NCI-H2081 (cell line): ENCODE measurements around the gene APOL2.
A peak's percentile ranks its signal among the peaks of the same experiment; 100 is the strongest.
"Not testable (repeated sequence)": the region's sequence is repeated elsewhere in the genome, so short reads cannot be mapped to it uniquely, and the experiment has no call there.

Experiments
- DNase-seq, 2 experiments: peaks; one replicate each; lab custom pipeline; 2025; lab: John Stamatoyannopoulos, UW

The APOL2 gene

GRCh38 chr22:36239150-36239400 is 252 bp downstream of the APOL2 start:
- no peak for DNase-seq

- DNase-seq, result peak in 1 of 2 experiments; percentile 53
Observed at GRCh38 chr22:36238373-36239149, 766 bp downstream of the APOL2 start.

- DNase-seq, result no peak
Observed at GRCh38 chr22:36237462-36238372, 1.6 kb downstream of the APOL2 start.

- DNase-seq, result no peak
Observed at GRCh38 chr22:36236388-36237319, 2.7 kb downstream of the APOL2 start.

- no peak for DNase-seq
Observed at GRCh38 chr22:36235585-36235984, 3.7 kb downstream of the APOL2 start.

- DNase-seq, result no peak
Observed at GRCh38 chr22:36234919-36235318, 4.4 kb downstream of the APOL2 start.

GRCh38 chr22:36234213-36234612 is 5.1 kb downstream of the APOL2 start:
- no peak for DNase-seq

GRCh38 chr22:36233796-36234195 is 5.5 kb downstream of the APOL2 start:
- DNase-seq, result no peak

- no peak for DNase-seq
Observed at GRCh38 chr22:36232715-36233401, 6.5 kb downstream of the APOL2 start.

GRCh38 chr22:36231051-36231450 is 8.3 kb downstream of the APOL2 start:
- DNase-seq, result not testable (repeated sequence)

GRCh38 chr22:36229649-36230048 is 9.7 kb downstream of the APOL2 start:
- not testable (repeated sequence) for DNase-seq

GRCh38 chr22:36228944-36229343 is 10.4 kb downstream of the APOL2 start:
- DNase-seq, result no peak

GRCh38 chr22:36228369-36228768 is 11.0 kb downstream of the APOL2 start:
- not testable (repeated sequence) for DNase-seq

- DNase-seq, result no peak
Observed at GRCh38 chr22:36227806-36228205, 11.5 kb downstream of the APOL2 start.

- DNase-seq, result no peak
Observed at GRCh38 chr22:36227396-36227795, 11.9 kb downstream of the APOL2 start.

- DNase-seq, result no peak
Observed at GRCh38 chr22:36226189-36226588, 13.1 kb downstream of the APOL2 start.

GRCh38 chr22:36225333-36225922 is 13.9 kb downstream of the APOL2 start:
- no peak for DNase-seq

- DNase-seq, result no peak
Observed at GRCh38 chr22:36224245-36224644, 15.1 kb downstream of the APOL2 start.

GRCh38 chr22:36223504-36223903 is 15.8 kb downstream of the APOL2 start:
- no peak for DNase-seq

GRCh38 chr22:36222887-36223450 is 16.4 kb downstream of the APOL2 start:
- no peak for DNase-seq
